Measurements from ENCODE around the gene SUCO.
A peak's percentile ranks its signal among the peaks of the same experiment; 100 is the strongest.

The SUCO gene

DNA sequence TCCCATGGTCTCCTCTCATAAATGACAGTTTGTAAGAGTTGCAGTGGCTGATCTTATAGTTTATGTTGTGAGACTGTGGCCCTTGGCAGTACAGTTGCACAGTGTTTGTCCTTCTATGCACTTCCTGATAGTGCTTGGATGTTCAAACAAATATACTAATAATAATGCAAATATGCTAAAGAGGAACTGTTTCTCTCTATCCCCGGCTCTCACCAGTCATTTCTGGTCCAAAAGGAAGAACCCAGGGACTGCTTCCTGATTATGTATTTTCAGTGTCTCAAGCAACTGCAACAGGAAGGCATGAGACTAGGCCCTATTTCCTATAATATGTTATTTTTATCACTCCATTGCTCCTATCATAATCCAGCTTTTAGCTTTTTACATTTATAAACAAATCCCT is 17.0 kb upstream of the SUCO start:
- DNase-seq, result no peak

DNA sequence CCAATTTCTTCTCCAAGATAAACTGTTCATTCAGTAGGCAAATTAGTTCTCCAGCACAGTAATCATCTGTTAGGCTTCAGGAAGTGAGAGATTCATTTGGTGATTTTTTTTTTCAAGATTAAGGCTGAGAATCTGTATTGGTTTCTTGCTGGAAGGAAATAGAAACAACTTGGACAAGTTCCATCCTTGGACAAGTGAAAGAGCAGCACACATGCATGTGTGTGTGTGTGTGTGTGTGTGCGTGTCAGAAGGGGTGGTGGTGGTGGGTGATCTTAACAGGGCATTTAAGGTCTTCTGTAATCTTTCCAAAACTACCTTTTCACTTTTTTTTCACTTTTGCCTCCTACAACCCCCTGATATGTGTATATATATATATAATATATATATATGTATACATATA is 15.9 kb upstream of the SUCO start:
- DNase-seq, result no peak

DNA sequence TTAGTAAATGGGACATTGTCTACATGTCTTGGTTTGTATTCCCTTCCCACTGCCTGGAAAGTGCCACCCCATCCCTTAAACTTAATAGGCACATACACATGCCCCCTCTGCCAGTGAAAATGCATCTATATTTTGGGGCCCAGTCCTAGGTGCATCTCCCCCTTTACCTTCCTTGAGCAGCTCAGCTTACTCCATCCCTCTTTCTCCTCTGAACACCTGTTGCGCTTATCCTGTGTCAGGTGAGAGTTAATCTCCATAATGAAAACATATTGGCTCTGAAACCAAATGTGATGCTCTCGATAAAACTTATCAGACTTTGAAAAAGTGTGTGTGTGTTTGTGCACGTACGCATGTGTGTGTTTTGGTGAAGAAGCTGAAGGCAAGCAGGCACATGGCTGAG is 15.4 kb upstream of the SUCO start:
- DNase-seq, result no peak

DNA sequence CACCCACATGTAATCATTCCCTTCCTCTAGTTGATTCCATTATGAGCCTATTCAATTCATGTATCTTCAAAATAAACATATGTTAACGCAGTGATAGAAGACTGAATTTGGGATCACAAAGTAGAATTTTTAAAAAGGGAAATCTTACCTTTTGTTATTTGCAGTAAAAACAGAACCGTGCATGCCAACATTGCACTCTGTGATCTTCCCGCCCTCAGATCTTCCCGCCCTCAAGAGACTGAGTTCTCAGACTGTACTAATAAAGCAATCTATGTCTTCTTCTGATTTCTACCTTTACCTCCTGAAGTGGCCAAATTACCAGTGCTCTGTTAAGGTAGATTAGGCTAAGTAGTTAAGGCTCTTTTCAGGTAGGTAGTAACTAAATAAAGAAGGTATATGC is 3.6 kb upstream of the SUCO start:
- no peak for DNase-seq

DNA sequence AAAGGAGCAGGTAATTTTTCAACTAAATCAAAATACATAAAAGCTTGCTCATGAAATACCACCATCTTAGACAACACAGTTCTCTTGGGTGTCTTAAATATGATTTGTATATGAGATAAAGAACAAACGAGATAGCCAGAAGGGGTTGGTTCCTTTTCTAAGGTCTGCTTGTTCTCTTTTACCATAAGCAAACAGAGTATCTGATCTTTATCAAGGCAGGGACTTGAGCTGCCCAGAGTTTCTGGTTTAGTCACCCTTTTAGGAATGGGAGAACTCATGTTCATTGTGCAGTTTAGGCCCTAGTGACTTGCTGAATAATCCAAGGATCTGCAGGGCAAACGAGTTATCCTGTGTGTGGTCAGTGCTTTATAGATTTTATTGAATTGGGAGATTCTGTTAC is 3.0 kb upstream of the SUCO start:
- no peak for DNase-seq

DNA sequence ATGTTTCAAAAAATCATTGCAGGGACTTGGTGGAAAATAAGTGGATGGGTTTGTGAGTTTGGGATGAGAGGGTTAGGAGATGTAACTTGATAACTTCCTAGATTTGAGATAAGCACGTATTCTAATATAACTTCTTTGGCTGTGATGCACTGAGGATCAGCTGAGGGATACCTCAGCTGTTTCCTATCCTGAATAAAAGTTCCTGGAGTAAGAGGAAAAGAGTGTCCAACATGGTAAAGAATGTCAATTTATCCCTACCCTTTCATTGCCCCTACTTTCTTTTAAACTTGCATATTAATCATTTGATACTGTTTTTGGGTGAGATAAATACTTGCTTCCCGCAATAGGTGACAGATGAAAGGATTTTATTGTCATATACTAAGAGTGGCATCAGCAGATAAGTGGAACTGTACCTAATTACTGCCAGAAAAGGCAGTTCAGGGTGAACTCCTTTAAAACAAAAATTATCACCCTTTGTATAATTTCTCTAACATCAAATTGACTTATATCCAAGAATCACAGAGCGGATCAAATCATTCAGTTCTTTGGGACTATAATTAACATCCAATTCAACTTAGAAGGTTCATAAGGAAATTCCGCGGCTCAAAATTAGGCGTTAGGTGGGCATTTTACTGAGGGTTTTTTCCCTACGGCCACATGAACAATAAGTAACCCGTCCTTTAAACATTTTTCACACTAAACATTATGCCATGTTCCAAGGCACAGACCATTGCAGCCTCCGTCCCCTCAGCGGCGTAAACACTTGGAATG is 1.4 kb upstream of the SUCO start:
- no peak for DNase-seq

DNA sequence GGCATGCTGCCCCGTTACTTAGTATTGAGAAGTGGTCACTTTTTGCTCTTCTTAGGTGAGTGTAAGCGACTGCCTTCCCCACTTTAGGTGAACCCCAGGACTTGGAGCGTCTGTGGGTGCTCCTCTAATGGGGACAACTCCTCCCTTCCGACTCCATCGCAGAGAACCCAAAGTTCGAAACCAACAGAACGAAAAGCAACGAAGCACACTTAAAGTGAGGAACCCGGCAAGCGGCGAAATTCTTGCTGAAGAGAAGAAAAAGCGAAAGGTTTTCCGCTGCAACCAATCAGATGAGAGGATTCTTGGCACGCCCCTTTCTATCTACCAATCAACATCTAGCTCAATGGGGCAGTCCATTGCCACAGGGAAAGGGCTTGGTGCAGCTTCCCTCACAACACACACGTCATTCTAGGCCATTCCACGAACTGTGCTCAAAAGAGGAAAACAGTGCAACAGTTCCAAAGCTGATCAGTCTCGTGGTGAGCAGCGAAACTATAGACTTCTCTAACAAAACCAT is 709 bp upstream of the SUCO start:
- peak; percentile 99 for DNase-seq

DNA sequence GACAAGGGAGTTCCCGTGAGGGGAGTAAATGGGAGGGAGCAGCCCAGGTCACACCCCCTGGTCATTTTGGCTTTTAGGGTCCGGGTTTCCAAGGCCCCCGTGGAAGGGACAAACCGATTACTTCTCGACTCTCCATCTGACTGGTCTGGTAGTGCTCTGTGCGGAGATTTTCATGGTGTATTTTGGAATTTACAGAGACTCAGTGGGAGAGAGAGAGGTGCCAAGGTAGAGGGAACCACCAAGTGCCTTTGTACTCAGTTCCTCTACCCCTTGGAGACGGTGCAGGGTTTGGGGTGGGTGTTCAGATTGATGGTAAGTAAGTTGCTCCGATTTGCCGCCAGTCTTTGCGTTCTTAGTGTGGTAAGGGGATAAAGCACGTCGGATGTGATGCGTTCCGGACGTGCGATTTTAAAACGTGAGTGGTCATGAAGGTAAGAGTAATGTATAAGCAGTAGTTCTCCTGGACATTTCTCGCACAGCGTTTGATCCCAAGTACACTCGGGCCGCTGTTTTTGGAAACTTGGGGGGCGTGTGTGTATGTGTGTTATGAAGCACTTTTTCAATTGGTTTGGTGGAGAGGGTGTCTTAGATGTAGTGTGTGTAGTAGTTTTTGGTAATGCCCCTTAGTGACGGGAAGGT is 682 bp downstream of the SUCO start:
- peak; percentile 88 for DNase-seq

DNA sequence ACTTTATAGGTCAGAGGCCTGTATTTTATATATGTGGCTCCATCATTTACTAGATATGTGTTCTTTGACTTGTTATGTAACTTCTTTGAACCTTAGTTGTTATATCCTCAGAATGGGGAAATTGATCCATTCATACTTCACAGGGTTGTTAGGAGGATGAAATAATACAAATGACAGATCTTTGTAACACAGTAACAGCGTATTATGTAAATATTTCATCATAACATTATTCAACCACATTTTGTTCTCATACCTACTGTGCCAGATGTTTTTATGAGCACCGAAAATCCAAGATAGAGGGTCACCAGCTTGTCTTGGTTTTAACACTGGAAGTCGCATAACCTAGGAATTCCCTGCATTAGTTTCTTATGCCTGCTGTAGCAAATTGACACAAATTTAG is 3.3 kb downstream of the SUCO start:
- no peak for DNase-seq

DNA sequence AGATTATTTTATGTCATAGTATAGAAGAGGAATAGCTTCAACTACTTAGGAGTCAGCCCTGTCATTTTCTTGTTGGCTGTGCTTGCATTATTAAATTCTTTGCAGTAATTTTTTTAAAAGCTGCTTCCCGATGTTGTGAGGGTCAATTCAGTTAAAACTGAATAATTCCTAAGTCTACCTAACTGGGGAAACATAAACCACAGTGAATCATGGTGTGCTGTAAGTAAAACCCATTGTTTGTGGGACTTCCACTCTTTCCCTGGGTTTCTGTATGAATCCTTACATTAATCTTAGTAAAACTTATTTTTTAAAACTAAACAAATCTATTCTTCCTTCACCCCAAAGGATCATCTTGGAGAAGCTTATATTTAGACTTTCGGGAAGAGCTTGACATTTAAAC is 4.4 kb downstream of the SUCO start:
- DNase-seq, result no peak

DNA sequence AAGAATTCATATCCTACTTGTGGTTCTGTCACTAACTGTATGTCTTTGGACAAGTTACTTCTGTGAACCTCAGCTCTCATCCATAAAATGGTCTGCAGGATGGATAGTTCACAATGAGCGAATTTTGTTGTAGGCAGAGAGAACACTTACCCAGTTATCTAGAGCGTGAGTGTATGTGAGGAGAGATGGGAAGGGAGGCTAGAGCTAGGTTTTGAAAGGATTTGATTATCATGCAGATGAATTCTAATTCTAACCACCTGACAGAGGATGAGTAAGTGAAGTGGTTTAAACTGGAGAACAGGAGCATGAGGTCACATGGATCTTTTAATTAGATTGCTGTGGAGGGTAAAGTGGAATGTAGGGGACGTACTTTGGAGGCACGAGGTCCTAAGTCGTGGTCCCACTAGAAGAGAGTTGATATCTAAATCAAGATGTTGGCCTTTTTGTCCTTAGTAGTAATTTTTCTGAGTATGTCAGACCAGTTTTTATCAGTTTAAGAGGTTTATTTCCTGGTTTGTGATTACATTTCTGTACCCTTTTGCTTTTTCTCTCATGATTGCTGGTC is 5.0 kb downstream of the SUCO start:
- no peak for DNase-seq

DNA sequence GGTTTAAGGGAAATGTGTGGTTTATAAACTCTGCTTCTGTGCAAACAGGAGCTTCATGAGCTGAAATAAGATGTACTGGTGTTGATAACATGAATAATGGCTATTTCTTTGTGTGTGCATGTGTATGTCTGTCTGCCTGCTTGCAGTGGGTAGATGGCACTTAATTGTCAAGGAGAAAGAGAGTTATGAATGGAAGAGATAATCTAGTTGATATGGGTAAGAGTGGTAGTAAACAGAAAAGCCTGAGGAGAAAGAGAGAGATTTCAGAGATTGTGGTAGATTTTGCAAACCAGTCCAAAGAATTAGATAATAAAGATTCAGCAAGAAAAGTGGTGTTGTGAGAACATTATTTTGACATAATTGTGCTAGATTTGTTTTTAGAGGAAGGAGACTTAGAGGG is 7.7 kb downstream of the SUCO start:
- no peak for DNase-seq

DNA sequence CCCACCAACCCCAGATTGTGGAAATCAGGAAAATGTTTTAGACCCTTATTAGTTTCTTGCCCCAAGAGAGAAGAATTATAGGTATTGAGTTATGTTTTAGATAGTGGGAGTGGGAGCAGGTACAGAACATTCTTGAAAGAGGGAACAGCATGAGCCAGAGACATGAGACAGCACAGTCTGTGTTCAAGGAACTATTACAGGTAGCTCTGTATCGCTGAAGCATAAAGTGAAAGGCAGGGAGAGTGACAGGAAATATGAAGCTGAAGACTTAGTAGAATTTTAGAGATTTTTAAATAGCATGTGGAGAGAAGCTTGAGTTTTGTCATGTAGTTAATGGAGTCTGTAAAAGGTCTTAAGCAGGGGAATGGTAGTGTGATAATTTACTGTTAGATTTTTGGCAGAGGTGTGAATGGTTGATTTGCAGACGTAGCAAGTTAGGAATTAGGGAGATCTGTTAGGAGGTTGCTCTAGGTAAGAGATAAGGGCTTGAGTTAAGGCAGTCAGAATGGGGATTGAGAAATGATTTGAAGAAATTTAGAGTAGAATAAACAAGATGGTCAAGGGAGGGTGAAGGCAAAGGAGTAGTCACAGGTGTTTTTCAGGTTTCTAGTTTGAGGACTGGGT is 11.6 kb downstream of the SUCO start:
- DNase-seq, result no peak

DNA sequence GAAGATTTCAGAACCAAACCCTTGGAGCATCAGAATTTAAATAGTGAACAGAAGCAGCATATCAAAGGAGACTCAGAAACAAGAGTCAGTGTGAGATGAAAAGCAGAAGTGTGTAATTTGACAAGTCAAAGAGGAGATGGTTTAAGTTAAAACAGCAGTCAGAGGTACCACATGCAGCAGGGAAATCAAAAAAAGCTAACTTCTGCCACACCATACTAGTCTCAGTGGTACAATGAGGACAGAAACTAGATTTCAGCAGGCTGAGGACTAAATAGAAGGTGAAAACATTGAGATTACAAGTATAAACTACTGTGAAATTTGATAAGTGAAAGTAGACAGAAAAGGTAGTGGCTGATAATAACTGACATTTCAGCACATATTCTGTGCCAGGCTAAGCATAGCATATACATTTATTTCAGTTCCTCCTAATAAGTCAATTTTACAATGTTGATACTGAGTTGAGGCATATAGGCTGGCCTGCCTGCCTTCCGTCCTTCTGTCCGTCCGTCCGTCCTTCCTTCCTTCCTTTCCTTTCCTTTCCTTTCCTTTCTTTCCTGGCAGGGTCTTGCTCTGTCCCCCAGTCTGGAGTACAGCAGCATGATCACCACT is 12.6 kb downstream of the SUCO start:
- DNase-seq, result no peak

DNA sequence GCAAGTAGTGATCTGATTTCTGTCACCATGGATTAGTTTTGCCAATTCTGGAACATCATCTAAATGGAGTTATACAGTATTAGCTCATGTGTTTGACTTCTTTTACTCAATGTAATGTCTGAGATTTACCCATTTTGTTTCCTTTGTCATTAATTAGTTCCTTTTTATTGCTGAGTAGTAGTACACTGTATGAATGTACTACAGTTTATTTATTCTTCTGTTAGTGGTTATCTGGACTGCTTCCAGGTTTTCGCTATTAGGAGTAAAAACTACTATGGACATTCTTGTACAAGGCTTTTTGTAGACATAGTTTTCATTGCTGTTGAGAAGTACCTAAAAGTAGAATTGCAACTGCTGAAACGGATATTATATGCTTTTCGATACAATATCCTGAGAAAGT is 14.1 kb downstream of the SUCO start:
- DNase-seq, result no peak

DNA sequence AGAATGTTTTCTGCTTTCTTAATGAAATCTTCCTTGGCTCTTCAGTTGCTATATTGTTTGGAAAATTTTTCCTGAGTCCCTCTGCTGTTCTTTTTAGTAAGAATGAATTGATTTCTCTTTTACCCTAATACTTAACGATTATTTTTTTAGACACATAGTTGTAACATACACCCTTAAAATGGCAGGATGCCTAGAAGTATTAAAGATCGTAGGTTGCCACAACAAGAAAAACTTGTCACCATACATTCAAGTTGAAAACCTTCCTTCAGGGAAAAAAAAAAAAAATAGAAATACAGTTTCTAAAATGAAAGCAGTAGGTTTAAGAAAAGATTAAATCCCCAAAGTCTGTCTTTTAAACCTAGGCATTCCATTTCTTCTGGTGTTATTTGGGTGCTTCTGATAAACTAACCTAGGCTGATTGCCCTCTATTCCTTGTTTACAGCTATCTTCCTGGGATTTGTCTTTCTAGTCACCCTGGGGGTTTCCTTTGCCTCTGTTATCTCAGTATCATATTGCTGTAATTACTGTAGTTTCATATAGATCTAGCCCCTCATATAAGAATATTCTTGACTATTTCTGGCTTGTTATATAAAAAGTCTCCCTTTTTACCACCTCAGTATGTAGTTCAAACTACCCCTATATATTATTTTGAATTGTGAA is 16.8 kb downstream of the SUCO start:
- no peak for DNase-seq

DNA sequence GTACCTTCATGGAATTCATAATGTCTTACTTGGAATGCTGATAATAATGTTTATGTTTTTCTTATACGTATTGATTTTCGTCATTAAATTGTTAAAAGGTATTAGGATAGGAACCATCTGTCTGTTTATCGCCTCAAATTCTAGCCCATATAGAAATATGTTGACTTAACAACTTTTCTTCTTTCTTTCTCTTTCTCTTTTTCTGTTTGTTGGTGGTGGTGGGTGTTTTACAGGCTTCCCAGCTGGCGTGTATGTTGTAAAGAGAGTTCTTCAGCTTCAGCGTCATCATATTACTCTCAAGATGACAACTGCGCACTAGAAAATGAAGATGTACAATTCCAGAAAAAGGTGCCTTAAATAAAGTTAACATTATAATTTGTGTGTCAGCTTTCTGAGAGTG is 18.3 kb downstream of the SUCO start:
- no peak for DNase-seq

DNA sequence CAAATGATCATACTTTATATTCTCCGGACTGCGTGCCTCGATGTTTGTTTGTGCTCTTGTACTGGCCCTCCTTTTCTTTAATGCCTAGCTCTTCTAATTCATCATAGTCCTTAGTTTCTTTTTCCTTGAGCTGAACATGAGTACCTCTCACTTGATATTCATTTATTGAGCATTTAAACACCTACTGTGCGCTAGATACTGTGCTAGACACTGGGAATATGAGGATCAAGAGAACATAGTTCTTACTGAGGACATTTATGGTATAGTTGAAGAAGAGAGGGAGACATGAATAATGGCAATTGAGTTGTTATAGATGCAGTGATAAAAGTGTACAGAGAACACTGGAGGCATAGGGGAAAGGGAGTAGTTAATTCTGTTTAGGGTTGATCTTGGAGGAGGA is 22.0 kb downstream of the SUCO start:
- no peak for DNase-seq

DNA sequence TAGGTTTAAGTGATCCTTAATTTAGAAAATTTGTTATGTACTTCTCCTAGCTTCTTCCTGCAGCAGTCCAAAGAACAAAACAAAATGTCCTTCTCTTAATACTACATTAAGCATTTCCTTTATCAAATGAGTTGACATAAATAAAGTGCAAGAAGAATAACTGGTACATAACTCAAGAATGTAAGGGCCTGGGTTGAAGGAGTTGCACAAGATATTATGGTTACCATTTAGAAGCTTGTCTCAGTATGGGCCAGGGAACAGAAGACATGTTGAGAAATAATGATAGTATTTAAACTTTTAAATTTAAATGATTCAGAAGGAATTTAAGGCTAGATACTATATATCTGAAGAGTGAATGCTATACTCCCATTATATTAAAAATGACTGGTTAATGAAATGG is 23.5 kb downstream of the SUCO start:
- no peak for DNase-seq

DNA sequence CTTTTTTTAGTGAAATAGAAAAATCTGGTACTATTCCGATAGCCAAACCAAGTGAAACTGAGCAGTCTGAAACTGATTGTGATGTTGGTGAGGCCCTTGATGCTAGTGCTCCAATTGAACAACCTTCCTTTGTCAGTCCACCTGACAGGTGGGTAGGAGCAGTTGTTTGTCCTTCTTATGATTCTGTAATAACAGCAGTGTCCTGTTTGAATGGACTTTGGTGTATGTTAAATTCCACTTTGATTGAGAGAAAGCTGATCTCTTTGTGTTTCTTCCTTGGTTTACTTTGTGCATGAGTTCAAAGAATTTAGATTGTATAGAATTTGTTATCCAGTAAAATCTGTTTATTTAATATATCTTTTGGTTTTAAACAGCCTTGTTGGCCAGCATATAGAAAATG is 24.3 kb downstream of the SUCO start:
- no peak for DNase-seq

DNA sequence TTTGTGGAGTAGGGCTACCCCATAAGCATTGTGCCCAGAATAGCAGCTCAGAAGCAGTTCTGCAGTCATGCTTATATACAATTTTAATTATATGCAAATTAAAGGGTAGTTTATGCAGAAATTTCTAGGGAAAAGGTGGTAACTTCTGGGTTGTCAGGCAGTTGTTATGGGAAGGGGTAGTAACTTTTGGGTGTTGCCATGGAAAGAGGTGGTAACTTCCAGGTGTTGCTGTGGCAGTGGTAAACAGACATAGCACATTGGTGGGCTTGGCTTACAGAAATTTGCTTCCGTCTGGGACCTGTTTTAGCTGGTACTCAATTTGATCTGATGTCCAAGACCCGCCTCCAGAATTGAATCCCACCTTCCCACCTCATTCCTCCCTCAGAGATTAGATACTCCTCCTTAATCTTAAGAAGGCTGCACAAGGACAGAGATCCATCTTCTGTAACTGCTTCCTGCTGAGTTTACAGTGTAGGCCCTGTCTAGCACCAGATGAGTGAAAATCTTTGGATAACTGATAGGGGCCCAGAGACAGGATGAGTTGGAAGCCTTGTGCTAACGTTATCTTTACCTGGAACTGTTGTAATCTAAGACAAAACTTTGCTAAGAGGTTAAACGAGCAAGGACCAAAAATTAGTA is 26.7 kb downstream of the SUCO start:
- DNase-seq, result no peak

DNA sequence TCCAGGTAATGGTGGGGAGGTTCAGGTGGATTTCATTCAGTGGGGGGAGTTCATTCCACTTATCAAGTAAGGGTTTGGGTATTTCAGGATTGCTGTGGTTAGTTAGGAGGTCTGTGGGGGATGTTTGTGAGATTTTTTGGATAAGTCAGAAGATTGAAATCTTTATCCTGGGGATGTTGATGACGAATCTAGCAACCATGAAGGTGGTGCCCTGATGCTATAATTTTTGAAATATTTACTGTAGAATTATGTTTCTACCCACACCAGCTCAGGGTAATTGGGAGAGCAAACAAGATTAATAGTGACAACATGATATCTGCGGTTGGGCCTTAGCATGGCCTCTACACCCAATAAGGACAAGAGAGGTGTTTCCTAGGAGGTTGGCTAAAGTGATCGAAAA is 28.3 kb downstream of the SUCO start:
- no peak for DNase-seq

Measured in eye (tissue), 1 donor.